CD4-positive, alpha-beta T cell treated with Interleukin-4 for 1 hour (primary cell): Measurements from ENCODE around the gene HSBP1.

Source experiments
- DNase-seq, 2 donors: peaks; one replicate each; pipeline ENCODE4 v3.0.0-alpha.2; 2020 to 2022

Gene HSBP1

DNA sequence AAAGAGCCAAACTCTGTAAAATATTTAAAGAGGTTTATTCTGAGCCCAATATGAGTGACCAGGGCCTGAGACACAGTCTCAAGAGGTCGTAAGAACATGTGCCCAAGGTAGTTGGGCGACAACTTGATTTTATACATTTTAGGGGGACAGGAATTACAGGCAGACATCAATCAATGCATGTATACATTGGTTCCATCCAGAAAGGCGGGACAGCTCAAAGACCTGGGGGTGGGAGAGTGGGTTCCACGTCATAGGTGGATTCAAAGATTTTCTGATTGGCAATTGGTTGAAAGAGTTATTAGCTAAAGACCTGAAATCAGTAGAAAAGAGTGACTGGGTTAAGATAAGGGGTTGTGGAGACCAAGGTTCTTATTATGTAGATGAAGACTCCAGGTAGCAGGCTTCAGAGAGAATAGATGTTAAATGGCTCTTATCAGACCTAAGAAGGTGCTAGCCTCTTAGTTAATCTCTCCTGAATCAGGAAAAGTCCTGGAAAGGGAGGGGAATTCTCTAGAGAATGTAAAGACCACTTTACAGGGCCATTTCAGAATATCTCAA, 32.4 kb downstream of the HSBP1 start:
- no peak for DNase-seq

DNA sequence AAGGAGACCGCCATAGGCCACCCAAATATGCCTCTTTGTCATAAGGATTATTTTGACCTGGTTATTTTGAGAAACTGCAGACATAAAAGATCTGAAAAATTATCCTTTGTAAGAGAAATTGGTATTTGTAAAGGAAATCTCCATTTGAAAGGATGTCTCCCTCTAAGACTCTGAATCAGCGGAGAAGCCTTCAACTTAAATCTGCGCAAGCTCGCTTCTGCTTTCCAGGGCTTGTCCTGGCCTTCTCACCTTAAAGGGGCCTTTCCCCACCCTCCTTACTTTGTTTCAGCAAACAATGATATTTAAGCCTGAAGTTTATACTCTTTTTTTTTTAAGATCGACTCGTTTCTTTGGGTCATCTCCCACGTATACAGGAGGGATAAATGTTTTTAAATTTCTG, 34.5 kb downstream of the HSBP1 start:
- DNase-seq = no peak

DNA sequence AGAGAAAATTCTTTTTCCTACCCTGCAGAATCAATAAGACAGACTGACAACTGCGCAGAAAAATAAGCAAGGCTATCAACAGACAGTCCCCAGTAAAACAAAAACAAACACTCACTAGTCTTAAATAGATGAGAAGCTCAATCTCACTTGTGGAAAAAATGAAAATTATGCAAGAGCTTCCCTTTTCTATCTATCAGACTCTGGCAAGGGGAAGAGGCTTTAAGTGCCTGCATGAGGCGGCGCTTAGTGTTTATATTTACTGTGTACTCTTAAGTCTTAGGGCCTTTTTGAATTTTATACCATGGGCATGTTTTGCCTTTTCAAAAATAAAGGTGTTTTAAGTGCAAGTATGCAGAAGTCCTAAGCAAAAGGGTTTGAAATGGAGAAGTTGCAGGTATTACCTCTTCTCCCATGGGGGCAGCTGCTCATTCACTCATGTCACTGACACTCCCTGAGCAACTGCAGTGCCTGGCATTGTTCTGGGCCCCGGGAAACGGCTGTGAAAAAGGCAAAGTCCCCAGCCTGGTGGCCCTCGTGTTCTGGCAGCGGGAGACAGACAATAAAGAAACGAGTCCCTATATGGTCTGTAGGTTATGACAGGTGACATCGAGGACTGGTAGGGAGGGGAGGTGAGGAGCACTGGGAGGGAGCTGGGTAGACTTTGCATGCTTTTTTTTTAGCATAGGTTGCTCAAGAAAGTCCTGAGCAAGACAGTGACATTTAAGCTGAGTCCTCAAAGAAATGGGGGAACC, 35.2 kb downstream of the HSBP1 start:
- peak in 1 of 2 donors; percentile 40 for DNase-seq

DNA sequence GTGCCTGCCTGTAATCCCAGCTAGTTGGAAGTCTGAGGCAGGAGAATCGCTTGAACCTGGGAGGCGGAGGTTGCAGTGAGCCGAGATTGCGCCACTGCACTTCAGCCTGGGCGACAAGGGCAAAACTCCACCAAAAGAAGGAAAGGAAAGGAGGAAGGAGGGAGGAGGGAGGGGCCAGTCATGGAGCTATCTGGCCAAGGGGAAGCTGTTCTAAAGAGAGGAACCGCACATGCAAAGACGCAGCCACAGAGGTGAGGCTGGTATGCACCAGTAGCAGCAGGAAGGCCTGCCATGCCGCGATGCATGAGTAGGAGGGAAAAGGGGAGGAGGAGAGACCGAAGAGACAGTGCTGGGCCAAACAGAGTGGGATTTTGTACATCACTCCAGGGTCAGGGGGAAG, 35.9 kb downstream of the HSBP1 start:
- peak in 1 of 2 donors; percentile 16 for DNase-seq

DNA sequence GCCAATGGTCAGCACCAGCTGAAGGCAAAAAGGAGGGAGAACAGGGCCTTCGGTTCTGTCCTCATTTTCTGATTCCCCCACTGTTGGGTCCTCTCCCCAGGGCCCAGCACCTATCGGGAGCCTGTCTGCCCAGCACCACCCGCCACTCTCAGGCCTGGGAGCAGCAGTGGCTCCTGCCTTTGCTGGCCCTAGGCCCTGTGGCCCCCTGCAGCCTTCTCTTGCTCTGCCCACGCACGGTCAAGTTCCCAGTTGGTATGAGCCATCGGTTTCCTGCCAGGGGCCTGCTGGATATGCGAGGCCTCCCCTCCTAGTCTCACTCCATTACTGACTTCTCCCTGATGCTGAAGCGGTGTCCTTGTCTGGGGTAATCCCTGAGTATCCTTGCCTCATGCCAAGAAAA, 37.5 kb downstream of the HSBP1 start:
- no peak for DNase-seq

DNA sequence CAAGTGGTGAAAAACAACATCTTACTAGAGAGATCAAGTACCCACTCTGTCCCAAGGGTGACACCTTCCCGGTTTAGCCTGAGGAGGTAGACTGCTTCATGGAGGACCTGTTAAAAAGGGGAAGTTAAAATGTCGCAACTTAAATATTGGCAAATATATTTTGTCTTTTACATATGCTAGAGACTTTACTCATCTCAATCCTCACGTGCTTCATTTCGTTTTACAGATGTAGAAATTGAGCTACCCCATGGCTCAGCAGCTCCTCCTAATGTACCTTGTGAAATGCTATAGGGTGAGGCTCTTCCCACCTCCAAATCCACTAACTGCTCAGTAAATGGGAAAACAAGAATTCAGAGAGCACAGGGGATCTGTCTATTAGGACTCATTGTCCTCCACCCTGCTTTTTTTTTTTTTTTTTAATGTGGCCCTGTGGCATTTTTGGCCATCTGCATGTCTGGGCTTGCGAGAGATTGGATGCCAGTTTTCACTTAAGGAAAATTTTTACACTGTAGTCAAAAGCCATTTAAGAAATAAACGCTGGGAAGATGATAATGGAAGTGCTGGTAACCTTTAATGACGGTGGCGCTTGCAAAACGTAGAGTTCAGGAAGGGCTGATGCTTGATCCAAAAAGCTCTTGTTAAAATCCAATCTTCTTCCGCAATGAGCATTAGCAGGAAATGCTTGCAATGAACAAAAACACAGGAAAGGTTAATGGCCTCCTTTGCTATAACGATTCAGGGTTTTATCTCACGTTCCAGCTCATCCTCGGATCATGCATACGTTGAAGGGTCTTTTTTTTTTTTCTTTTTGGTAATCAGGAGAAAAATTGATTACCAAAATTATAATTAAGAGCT, 39.8 kb downstream of the HSBP1 start:
- DNase-seq = no peak

DNA sequence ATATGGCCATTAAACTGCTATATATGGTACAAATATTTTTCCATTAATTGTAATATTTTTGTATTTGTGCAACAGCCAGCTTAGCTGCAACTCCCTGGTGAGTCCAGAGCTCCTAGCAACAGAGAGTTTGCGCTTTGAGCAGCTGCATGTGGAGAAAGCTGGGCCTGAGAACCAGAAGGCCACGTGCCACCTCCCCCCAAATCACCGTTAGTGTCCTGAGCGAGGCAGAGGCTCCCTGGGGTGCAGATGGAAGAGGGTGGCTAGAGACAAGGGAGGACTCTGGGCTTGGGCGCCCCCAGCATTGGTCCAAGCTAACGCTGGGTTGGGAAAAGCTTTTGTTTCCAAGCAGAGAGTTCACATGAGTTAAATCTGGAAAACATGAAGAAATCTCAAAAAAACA, 41.6 kb downstream of the HSBP1 start:
- no peak for DNase-seq

DNA sequence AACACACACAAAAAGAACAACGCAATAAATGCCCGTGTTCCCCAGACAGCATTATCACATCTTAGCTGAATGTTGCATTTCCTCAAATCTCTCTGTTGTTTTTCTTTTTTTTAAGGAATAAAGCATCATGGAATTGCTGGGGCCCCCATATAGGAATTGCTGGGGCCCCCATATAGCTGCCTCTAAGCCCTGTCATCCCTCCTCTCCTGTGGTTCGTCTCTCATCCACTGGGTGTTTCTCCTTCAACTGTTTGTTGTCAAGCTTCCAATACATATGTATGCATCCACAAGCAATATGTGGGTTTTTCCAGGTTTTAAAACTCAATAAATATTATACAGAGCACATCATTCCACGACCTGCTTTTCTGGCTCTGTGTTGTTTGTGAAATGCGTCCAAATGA, 43.2 kb downstream of the HSBP1 start:
- DNase-seq = no peak

DNA sequence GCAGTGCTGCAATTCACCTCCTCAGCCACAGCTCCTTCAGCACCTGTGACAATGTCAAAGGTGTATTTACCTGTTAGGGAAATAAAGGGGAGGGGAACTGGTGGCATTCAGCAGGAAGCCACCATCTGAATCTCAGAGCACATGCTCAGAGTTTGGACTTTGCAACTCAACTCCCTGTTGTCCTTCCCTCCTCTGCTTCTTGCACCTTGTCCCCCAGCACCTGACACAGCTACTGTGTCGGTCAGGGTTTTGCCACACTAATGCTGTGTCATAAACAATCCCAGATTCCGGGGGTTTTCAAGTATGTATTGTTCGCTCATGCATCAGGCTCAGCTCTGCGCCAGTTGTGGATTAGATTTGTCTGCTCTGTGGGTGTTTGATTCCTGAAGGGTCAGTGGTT, 43.7 kb downstream of the HSBP1 start:
- DNase-seq = no peak

DNA sequence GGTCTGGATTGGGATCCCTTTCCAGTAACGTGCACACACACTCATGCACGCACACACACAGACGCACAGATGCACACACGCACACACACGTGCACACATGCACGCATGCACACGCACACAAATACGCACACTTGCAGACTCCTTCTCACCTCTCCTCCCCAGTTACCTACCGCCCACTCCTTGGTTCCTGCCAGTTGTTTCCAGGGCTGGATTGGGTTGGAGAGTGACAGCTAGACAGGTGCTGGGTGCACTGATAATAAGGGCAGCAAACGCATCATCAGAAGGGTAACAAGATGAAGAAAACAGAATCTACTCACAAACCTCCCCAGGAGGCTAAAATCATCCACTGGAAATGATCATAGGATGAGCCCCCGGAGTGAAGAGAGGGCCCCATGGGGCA, 45.0 kb downstream of the HSBP1 start:
- DNase-seq = no peak

DNA sequence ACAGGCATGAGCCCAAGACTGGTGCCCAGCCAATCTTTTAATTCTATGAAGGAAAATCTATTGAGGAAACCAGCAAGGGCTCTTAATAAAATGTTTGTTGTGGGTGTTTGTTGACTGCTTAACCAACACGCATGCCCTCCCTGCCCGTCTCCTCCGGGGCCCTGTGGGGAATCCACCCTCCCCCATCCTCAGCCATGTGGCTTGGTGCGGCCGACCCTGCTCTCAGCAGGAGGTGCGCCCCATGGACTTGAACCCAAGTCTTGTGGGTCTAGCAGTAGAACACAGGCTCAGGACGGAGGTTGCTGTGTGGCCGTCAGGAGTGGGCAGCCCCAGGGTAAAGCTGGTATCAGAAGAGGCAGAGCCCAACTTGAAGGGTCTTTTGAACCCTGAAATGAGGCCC, 46.1 kb downstream of the HSBP1 start:
- DNase-seq = no peak

DNA sequence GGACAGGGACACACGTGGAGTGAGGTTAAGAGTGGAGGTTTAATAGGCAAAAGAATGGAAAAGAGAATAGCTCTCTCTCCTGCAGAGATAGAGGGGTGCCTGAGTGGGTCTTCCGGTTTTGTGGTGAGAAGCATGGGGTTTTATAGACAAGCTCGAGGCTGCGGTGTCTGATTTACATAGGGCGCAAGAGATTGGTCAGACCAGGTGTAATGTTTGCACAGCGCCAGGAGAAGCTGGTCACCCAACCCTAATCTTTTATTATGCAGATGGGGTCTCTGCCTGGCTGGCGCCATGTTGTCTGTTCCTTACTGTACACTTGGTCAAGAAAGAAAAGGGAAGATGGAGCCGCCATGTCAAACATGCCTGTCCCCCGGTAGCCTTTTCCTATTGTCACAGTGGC, 46.6 kb downstream of the HSBP1 start:
- no peak for DNase-seq

DNA sequence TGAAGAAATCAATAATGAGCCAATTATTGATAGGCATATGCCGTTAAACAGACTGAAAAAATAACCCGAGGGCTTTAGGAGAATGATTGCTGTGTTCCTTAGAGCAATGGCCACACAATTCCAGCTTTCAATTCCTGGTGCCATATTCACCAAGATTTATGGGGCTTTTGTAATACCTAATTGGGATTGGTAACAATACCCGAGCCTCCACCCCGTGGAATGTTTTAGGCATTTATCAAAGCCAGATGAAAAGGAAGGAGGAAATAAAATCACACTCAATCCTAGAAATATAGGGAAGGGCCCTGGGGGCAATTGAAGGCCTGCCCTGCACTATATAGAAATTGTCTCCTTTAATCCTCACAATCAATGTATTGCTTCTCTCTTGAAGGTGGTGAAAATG, 49.0 kb downstream of the HSBP1 start:
- no peak for DNase-seq

DNA sequence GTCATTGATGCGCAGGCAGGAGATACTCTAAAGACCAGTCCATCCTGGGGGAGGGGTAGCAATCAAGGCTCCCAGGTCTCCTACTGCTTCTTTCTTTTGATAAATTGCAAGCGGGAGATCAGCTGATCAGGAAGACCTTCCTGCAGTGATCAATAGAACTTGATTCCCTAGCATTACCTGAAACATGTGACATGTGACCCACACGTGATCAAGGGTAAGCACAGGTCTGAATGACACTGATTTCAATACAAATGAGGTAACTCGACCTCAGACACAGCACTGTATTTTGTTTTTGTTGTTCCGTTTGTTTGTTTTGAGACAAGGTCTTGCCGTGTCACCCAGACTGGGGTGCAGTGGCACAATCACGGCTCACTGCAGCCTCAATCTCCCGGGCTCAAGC, 51.5 kb downstream of the HSBP1 start:
- DNase-seq = no peak

DNA sequence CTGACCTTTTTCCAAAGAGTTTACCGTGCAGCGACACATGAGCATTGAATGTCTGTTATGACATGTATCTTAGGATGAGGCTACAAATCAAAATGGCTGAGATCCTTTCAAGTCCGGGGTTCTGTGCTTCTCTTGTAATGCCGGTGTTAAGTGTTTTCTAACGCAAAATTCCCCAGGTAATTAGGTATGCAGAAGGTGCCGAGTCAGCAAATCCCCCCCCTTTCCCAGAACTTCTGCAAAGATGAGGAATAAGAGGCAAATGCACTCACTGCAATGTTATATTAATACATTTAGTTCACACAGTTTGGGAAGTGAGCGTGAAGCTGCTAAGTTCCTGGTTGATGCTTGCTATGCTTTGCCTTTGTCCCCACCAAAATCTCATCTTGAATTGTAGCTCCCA, 54.9 kb downstream of the HSBP1 start:
- no peak for DNase-seq

DNA sequence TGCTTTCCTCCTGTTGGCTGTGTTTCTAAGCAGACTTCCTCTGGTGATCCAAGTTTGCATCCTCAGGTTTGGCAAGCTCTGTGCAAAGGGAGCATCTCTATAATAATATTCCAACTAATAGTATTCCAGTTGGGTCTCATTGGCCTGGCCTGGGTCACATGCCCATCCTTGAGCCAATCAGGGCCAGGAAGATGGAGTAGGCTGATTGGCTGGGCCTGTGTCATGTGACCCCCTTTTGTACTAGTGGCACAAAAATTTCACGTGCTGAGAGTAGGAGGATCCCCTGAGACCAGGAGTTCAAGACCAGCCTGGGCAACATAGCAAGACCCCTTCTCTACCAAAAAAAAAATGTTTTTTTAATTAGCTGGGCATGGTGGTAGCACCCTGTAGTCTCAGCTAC, 55.9 kb downstream of the HSBP1 start:
- DNase-seq = no peak
